Measurements from ENCODE around the gene GSN. TPM values are rescaled to one million over a fixed set of nuclear protein-coding genes. Genes with fewer than 3 reads are reported as not detected.

GSN gene
- polyA plus RNA-seq, 1 of the 3 experiments (the other 2 are of a cell fraction), result 168 TPM

- TF ChIP-seq, protein P1, sequence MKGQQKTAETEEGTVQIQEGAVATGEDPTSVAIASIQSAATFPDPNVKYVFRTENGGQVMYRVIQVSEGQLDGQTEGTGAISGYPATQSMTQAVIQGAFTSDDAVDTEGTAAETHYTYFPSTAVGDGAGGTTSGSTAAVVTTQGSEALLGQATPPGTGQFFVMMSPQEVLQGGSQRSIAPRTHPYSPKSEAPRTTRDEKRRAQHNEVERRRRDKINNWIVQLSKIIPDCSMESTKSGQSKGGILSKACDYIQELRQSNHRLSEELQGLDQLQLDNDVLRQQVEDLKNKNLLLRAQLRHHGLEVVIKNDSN (IDR thresholded peaks at IDR 0.05; ENCODE audit: borderline replicate concordance, low read depth), result no peak
- TF ChIP-seq TAF1 (IDR thresholded peaks at IDR 0.05; ENCODE audit: borderline replicate concordance, low read depth, low read length), result no peak
Observed at GRCh38 chr9:121348221-121348620, 80.3 kb downstream of the GSN start (continued).

- Histone ChIP-seq H3K36me3 (replicated peaks in 1 of 2; ENCODE audit: control insufficient read depth in 1 of 2, insufficient read depth in 2 of 2, low read length in 1 of 2) (peaks cover 36 to 37% of the 10 kb centered on the region in 2 experiments), H3K4me2 (no peak overlapping the region), H3K27ac (ENCODE audit: low read depth in 2 of 2, low read length in 1 of 2) (no peak overlapping the region), H4K20me1 (ENCODE audit: insufficient read depth) (no peaks in the 10 kb centered on the region), H3F3A (replicated peaks; ENCODE audit: insufficient read depth) (peaks cover 26% of the 10 kb centered on the region), H3K4me3 (ENCODE audit: low read depth in 2 of 2, low read length in 1 of 2) (no peak overlapping the region), H3K79me2 (ENCODE audit: insufficient read depth) (no peaks in the 10 kb centered on the region), H3K27me3 (ENCODE audit: insufficient read depth) (no peaks in the 10 kb centered on the region), H2AFZ (ENCODE audit: low read depth) (no peak overlapping the region), H3K9me2 (no peaks in the 10 kb centered on the region), H3K9ac (no peak overlapping the region), H3K9me3 (no peaks in the 10 kb centered on the region), H3K4me1 (ENCODE audit: control insufficient read depth in 1 of 2, insufficient read depth in 2 of 2, low read depth in 1 of 2, low read length in 1 of 2) (peaks cover 26 to 35% of the 10 kb centered on the region in 2 experiments; a peak in 3 of 4 replicates)
- ChIA-PET CTCF (interaction anchor here (1.3 to 4.0 kb wide), 3 partner anchors 9 to 51 kb away, joined by 3 to 19 read pairs (median 16); no protein-coding TSS in a partner anchor), POLR2A (no interaction called here)
- TF ChIP-seq SIN3A (IDR thresholded peaks at IDR 0.05; ENCODE audit: borderline replicate concordance, low read depth, low read length) (no peak), GABPA (IDR thresholded peaks at IDR 0.05; ENCODE audit: low read depth) (no peak), FOXM1 (IDR thresholded peaks at IDR 0.05; ENCODE audit: low read depth) (no peak), CTCF (IDR thresholded peaks at IDR 0.05) (no peak), FOSL2 (IDR thresholded peaks at IDR 0.05; ENCODE audit: borderline replicate concordance, low read depth) (no peak), POLR2AphosphoS5 (IDR thresholded peaks at IDR 0.05; ENCODE audit: low read depth, low read length) (no peak), ZBTB33 (IDR thresholded peaks at IDR 0.05; ENCODE audit: borderline replicate concordance, low read depth) (no peak), CHD2 (IDR thresholded peaks at IDR 0.05; ENCODE audit: low read length, partially characterized antibody) (no peak), NFIC (IDR thresholded peaks at IDR 0.05; ENCODE audit: borderline replicate concordance) (no peak), TCF12 (IDR thresholded peaks at IDR 0.05) (no peak), MAX (IDR thresholded peaks at IDR 0.05; ENCODE audit: low read depth) (no peak), JUND (IDR thresholded peaks at IDR 0.05) (no peak), FOXJ3 (CRISPR knock-in tag; IDR thresholded peaks at IDR 0.05) (no peak), IRF3 (IDR thresholded peaks at IDR 0.05; ENCODE audit: low read depth, low read length) (no peak)
- TF ChIP-seq, protein P2, sequence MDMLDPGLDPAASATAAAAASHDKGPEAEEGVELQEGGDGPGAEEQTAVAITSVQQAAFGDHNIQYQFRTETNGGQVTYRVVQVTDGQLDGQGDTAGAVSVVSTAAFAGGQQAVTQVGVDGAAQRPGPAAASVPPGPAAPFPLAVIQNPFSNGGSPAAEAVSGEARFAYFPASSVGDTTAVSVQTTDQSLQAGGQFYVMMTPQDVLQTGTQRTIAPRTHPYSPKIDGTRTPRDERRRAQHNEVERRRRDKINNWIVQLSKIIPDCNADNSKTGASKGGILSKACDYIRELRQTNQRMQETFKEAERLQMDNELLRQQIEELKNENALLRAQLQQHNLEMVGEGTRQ (IDR thresholded peaks at IDR 0.05; ENCODE audit: borderline replicate concordance, low read depth, low read length), result no peak
- TF ChIP-seq, protein P3, sequence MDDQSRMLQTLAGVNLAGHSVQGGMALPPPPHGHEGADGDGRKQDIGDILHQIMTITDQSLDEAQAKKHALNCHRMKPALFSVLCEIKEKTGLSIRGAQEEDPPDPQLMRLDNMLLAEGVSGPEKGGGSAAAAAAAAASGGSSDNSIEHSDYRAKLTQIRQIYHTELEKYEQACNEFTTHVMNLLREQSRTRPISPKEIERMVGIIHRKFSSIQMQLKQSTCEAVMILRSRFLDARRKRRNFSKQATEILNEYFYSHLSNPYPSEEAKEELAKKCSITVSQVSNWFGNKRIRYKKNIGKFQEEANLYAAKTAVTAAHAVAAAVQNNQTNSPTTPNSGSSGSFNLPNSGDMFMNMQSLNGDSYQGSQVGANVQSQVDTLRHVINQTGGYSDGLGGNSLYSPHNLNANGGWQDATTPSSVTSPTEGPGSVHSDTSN (IDR thresholded peaks at IDR 0.05), result no peak
- TF ChIP-seq, protein P1 (IDR thresholded peaks at IDR 0.05; ENCODE audit: borderline replicate concordance, low read depth), result no peak
- no peak for DNase-seq
- WGBS (ENCODE audit: low lambda C conversion rate), result 85% methylated on average over 8 of the region's 8 CpGs
Observed at GRCh38 chr9:121349009-121349408, 81.0 kb downstream of the GSN start.
